Measurements from ENCODE around the gene GBF1.
A peak's percentile ranks its signal among the peaks of the same experiment; 100 is the strongest.
"Not testable (repeated sequence)": the region's sequence is repeated elsewhere in the genome, so short reads cannot be mapped to it uniquely, and the experiment has no call there.

Gene GBF1

GRCh38 chr10:102245082-102245931 is at the start of gene GBF1:
Gene GBF1 (plus strand): TSS chr10:102245532. CDS start chr10:102258939, 13,407 bp downstream.
- DNase-seq (ENCODE audit: low read depth in 2 of 2), result peak; percentile 59 to 72

- DNase-seq (ENCODE audit: low read depth in 2 of 2), result no peak
Observed at GRCh38 chr10:102196893-102197292, 48.4 kb upstream of the GBF1 start.

GRCh38 chr10:102198027-102198426 is 47.3 kb upstream of the GBF1 start:
- no peak for DNase-seq (ENCODE audit: low read depth in 2 of 2)

GRCh38 chr10:102200751-102201640 is 44.3 kb upstream of the GBF1 start:
- DNase-seq (ENCODE audit: low read depth in 2 of 2), result no peak

- no peak for DNase-seq (ENCODE audit: low read depth in 2 of 2)
Observed at GRCh38 chr10:102202386-102202785, 42.9 kb upstream of the GBF1 start.

GRCh38 chr10:102208311-102209035 is 36.9 kb upstream of the GBF1 start:
- DNase-seq (ENCODE audit: low read depth in 2 of 2), result no peak

GRCh38 chr10:102211615-102212299 is 33.6 kb upstream of the GBF1 start:
- DNase-seq (ENCODE audit: low read depth in 2 of 2), result no peak

GRCh38 chr10:102213599-102213998 is 31.7 kb upstream of the GBF1 start:
- DNase-seq (ENCODE audit: low read depth in 2 of 2), result not testable (repeated sequence)

GRCh38 chr10:102219370-102219769 is 26.0 kb upstream of the GBF1 start:
- DNase-seq (ENCODE audit: low read depth in 2 of 2), result no peak

GRCh38 chr10:102220612-102221011 is 24.7 kb upstream of the GBF1 start:
- DNase-seq (ENCODE audit: low read depth in 2 of 2), result no peak

GRCh38 chr10:102222797-102223196 is 22.5 kb upstream of the GBF1 start:
- DNase-seq (ENCODE audit: low read depth in 2 of 2), result no peak

GRCh38 chr10:102225646-102226541 is 19.4 kb upstream of the GBF1 start, which contains the start of gene ELOVL3:
Gene ELOVL3 (plus strand): TSS chr10:102226299. CDS start chr10:102226549, 250 bp downstream.
- peak; percentile 56 to 60 for DNase-seq (ENCODE audit: low read depth in 2 of 2)

GRCh38 chr10:102226542-102226870 is 18.8 kb upstream of the GBF1 start:
- DNase-seq (ENCODE audit: low read depth in 2 of 2), result no peak

GRCh38 chr10:102227050-102227449 is 18.3 kb upstream of the GBF1 start:
- no peak for DNase-seq (ENCODE audit: low read depth in 2 of 2)

- peak; percentile 72 to 74 for DNase-seq (ENCODE audit: low read depth in 2 of 2)
Observed at GRCh38 chr10:102229810-102230263, 15.5 kb upstream of the GBF1 start.

- DNase-seq (ENCODE audit: low read depth in 2 of 2), result no peak
Observed at GRCh38 chr10:102230264-102230860, 15.0 kb upstream of the GBF1 start.

- DNase-seq (ENCODE audit: low read depth in 2 of 2), result no peak
Observed at GRCh38 chr10:102230861-102231356, 14.4 kb upstream of the GBF1 start.

GRCh38 chr10:102231357-102232318 is 13.7 kb upstream of the GBF1 start:
- DNase-seq (ENCODE audit: low read depth in 2 of 2), result peak; percentile 28 to 63
